Suprapubic skin (tissue), 4 donors: ENCODE measurements around the gene EMC6. TPM values are rescaled to one million over a fixed set of nuclear protein-coding genes. Genes with fewer than 3 reads are reported as not detected.
A peak's percentile ranks its signal among the peaks of the same experiment; 100 is the strongest.

Experiments used
- DNase-seq, 2 donors: peaks; one replicate each; pipeline ENCODE4 v3.0.0-alpha.2; 2019; ENCODE audit warnings: low spot score in 2 of 2
- H3K27ac ChIP-seq: fragments of 200-600 bp; sonication (generic); one replicate; pipeline ENCODE4 v1.5.1; 2019
- H3K27me3 ChIP-seq: fragments of 200-600 bp; sonication (generic); one replicate; pipeline ENCODE4 v1.5.1; 2019
- H3K36me3 ChIP-seq: fragments of 200-600 bp; sonication (generic); one replicate; pipeline ENCODE4 v1.5.1; 2019
- H3K4me1 ChIP-seq: fragments of 200-600 bp; sonication (generic); one replicate; pipeline ENCODE4 v1.5.1; 2019
- H3K4me3 ChIP-seq: fragments of 200-600 bp; sonication (generic); one replicate; pipeline ENCODE4 v1.5.1; 2019; ENCODE audit warnings: mild to moderate bottlenecking
- H3K9me3 ChIP-seq: fragments of 200-600 bp; sonication (generic); one replicate; pipeline ENCODE4 v1.5.1; 2019
- CTCF ChIP-seq, 2 donors: fragments of 200-600 bp in 1 of 2; fragments of 450-650 bp in 1 of 2; sonication (generic) in 1 of 2; IDR thresholded peaks; one replicate each; pipeline ENCODE4 v1.5.1; 2016 to 2019; ENCODE audit warnings: antibody characterized with exemption in 2 of 2, mild to moderate bottlenecking in 1 of 2, moderate library complexity in 1 of 2
- EP300 ChIP-seq: sonication (generic); formaldehyde crosslinking; IDR thresholded peaks from one replicate; pipeline ENCODE4 v1.6.1; 2017; ENCODE audit warnings: antibody characterized with exemption
- POLR2A ChIP-seq, 2 donors: fragments of 450-650 bp; IDR thresholded peaks; one replicate each; pipeline ENCODE4 v1.6.1; 2017; ENCODE audit warnings: antibody characterized with exemption in 2 of 2, mild to moderate bottlenecking in 2 of 2, moderate library complexity in 2 of 2
- POLR2AphosphoS5 ChIP-seq, 3 donors: sonication (generic); formaldehyde crosslinking; IDR thresholded peaks; one replicate each; pipeline ENCODE4 v1.6.1; 2017; ENCODE audit warnings: antibody characterized with exemption in 3 of 3
- WGBS: methylation state at CpG from one replicate; pipeline ENCODE4 v1.1.5; 2018; 5-methylcytosine and 5-hydroxymethylcytosine counted together
- total RNA-seq, 4 donors: library from RNA; depleted of rRNA; stranded (reverse); fragments of >200 nt; gene quantifications; one replicate each; pipeline ENCODE4 v1.1.0, GENCODE V29; 2016

EMC6 gene
- total RNA-seq, 4 donors from 2014 or later: 3.3 to 17.6 (median 10.4) TPM

GRCh38 chr17:3645310-3645709 lies 23.3 kb upstream of the EMC6 start:
- peaks cover 41% of the 10 kb centered on the region for H3K36me3 ChIP-seq
- no peak for TF ChIP-seq CTCF (IDR thresholded peaks at IDR 0.05)
- no peak for TF ChIP-seq POLR2AphosphoS5 (IDR thresholded peaks at IDR 0.05)
- TF ChIP-seq EP300: no peak
- no peak for TF ChIP-seq POLR2A (IDR thresholded peaks at IDR 0.05)
- 100% methylated on average over 5 of the region's 5 CpGs for WGBS
- H3K4me1 ChIP-seq: peaks cover 8% of the 10 kb centered on the region
- no peak overlapping the region for H3K4me3 ChIP-seq
- DNase-seq: no peak
- no peaks in the 10 kb centered on the region for H3K9me3 ChIP-seq
- no peak overlapping the region for H3K27ac ChIP-seq
- H3K27me3 ChIP-seq: no peaks in the 10 kb centered on the region

- Histone ChIP-seq H3K36me3 (peaks cover 41% of the 10 kb centered on the region), H3K4me1 (peaks cover 8% of the 10 kb centered on the region), H3K27me3 (no peaks in the 10 kb centered on the region), H3K4me3 (no peak overlapping the region), H3K9me3 (no peaks in the 10 kb centered on the region), H3K27ac (peak overlapping the region; percentile 21)
- 75% methylated on average over 8 of the region's 12 CpGs for WGBS
- DNase-seq: no peak
- TF ChIP-seq POLR2A (IDR thresholded peaks at IDR 0.05) (no peak), EP300 (no peak), POLR2AphosphoS5 (IDR thresholded peaks at IDR 0.05) (no peak), CTCF (IDR thresholded peaks at IDR 0.05) (no peak)
Observed at GRCh38 chr17:3647251-3647650, 21.4 kb upstream of the EMC6 start.

GRCh38 chr17:3647769-3648555 lies 20.6 kb upstream of the EMC6 start:
- no peaks in the 10 kb centered on the region for H3K9me3 ChIP-seq
- no peaks in the 10 kb centered on the region for H3K27me3 ChIP-seq
- TF ChIP-seq POLR2AphosphoS5 (IDR thresholded peaks at IDR 0.05) (no peak), CTCF (IDR thresholded peaks at IDR 0.05) (peak in 1 of 2 donors; percentile 44), EP300 (no peak), POLR2A (IDR thresholded peaks at IDR 0.05) (no peak)
- DNase-seq: no peak
- no peak overlapping the region for H3K4me3 ChIP-seq
- 50% methylated on average over 20 of the region's 20 CpGs for WGBS
- no peak overlapping the region for H3K27ac ChIP-seq
- H3K4me1 ChIP-seq: peaks cover 8% of the 10 kb centered on the region
- peaks cover 37% of the 10 kb centered on the region for H3K36me3 ChIP-seq

GRCh38 chr17:3655766-3656165 lies 12.8 kb upstream of the EMC6 start:
- TF ChIP-seq CTCF (IDR thresholded peaks at IDR 0.05) (no peak), POLR2A (IDR thresholded peaks at IDR 0.05) (no peak), EP300 (no peak), POLR2AphosphoS5 (IDR thresholded peaks at IDR 0.05) (no peak)
- Histone ChIP-seq H3K27me3 (no peaks in the 10 kb centered on the region), H3K36me3 (peaks cover 14% of the 10 kb centered on the region), H3K27ac (no peak overlapping the region), H3K4me3 (no peak overlapping the region), H3K9me3 (no peaks in the 10 kb centered on the region), H3K4me1 (peaks cover 33% of the 10 kb centered on the region)
- WGBS: 80% methylated on average over 2 of the region's 11 CpGs
- no peak for DNase-seq

GRCh38 chr17:3656353-3656752 lies 12.3 kb upstream of the EMC6 start:
- WGBS: 87% methylated on average over 11 of the region's 16 CpGs
- no peaks in the 10 kb centered on the region for H3K9me3 ChIP-seq
- no peak overlapping the region for H3K4me3 ChIP-seq
- DNase-seq: no peak
- TF ChIP-seq POLR2A (IDR thresholded peaks at IDR 0.05) (no peak), EP300 (no peak), CTCF (IDR thresholded peaks at IDR 0.05) (no peak), POLR2AphosphoS5 (IDR thresholded peaks at IDR 0.05) (no peak)
- peaks cover 33% of the 10 kb centered on the region for H3K4me1 ChIP-seq
- no peaks in the 10 kb centered on the region for H3K27me3 ChIP-seq
- H3K27ac ChIP-seq: no peak overlapping the region
- H3K36me3 ChIP-seq: peaks cover 20% of the 10 kb centered on the region
